Measurements from ENCODE around the gene CATSPER1.

The CATSPER1 gene

DNA sequence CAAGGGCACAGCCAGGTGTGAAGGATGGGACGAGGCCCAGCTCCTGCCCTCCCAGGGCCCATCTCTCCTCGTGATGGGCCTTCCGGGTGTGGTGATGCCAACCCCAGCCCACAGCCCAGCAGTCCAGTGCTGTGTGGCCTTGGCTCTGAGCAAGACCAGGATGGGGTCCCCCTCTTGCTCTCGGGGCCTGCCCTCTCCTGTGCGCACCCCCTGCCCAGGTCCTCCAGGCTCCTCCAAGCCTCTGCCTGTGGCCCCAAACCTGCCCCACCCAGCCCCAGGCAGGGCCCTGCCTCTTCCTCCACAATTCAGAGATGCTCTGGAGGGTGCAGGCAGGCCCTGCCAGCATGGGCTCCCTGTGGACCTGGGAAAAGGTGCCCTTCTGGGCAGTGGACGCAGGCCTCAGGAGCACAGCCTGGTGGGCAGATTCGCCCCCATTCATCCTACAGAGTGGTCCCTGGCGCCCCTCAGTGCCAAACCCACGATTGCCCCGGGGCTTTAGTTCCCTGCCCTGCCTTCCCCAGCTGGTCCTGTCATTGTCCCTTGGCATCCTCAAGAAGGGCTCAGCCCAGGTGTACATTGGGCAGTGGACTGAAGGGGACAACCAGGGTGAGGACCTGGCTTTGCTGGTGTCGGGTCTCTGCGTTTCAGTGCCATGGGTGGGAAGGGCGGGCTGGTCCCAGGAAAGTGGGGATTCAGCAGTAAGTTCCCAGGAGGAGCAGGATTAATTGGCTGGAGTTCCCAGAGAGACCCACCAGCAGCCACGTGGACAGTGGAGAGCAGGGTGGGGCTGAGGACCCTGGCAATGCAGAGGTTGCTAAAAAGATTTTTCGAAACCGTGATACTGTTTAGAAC lies 44.1 kb downstream of the CATSPER1 start:
- TF ChIP-seq, protein P1, sequence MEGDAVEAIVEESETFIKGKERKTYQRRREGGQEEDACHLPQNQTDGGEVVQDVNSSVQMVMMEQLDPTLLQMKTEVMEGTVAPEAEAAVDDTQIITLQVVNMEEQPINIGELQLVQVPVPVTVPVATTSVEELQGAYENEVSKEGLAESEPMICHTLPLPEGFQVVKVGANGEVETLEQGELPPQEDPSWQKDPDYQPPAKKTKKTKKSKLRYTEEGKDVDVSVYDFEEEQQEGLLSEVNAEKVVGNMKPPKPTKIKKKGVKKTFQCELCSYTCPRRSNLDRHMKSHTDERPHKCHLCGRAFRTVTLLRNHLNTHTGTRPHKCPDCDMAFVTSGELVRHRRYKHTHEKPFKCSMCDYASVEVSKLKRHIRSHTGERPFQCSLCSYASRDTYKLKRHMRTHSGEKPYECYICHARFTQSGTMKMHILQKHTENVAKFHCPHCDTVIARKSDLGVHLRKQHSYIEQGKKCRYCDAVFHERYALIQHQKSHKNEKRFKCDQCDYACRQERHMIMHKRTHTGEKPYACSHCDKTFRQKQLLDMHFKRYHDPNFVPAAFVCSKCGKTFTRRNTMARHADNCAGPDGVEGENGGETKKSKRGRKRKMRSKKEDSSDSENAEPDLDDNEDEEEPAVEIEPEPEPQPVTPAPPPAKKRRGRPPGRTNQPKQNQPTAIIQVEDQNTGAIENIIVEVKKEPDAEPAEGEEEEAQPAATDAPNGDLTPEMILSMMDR (IDR thresholded peaks at IDR 0.05; ENCODE audit: borderline replicate concordance, control extremely low read depth, extremely low read depth, insufficient read depth, missing control alignments) = no peak
- no peak for DNase-seq (ENCODE audit: low spot score)
- in situ Hi-C loops (cut with MboI; ENCODE audit: low sequenced_read_pairs, unreplicated experiment) = loop anchor here (25.0 kb wide), 1 partner anchor 270 kb away; the partner anchor contains the start of genes KAT5 and RNASEH2C

DNA sequence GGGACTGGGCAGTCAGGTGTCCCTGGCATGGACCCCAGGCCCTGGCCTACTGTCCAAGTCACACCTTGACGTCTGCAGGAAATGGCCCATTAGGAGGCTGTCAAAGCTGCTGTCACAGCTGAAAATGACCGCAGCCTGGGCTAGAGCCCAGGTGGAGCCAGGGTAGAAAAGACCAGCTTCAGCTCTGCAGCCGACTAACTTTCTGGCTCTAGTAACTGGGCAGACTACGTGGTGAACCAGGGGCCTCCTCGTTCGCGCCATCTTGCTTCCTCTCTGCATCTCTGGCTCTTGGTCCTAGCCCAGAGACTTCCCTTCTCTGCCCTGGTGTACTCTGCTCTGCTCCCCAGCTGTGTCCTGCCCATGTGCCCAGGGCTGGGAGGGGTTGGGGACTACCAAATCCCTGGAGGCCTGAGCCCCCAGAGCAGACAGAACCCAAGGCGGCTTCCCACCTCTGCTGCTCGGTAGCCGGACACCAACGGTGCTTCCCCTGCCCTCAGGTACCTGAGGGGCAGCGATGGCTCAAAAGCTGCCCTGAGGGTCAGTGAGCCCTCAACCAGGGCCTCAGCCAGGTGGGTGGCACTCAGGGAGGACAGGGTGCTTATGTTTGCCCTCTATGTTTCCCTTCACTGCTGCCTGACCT lies 45.1 kb downstream of the CATSPER1 start:
- TF ChIP-seq, protein P1 (IDR thresholded peaks at IDR 0.05; ENCODE audit: borderline replicate concordance, control extremely low read depth, extremely low read depth, insufficient read depth, missing control alignments) = no peak
- DNase-seq (ENCODE audit: low spot score) = no peak
- in situ Hi-C loops (cut with MboI; ENCODE audit: low sequenced_read_pairs, unreplicated experiment) = loop anchor here (25.0 kb wide), 1 partner anchor 269 kb away; the partner anchor contains the start of genes KAT5 and RNASEH2C

DNA sequence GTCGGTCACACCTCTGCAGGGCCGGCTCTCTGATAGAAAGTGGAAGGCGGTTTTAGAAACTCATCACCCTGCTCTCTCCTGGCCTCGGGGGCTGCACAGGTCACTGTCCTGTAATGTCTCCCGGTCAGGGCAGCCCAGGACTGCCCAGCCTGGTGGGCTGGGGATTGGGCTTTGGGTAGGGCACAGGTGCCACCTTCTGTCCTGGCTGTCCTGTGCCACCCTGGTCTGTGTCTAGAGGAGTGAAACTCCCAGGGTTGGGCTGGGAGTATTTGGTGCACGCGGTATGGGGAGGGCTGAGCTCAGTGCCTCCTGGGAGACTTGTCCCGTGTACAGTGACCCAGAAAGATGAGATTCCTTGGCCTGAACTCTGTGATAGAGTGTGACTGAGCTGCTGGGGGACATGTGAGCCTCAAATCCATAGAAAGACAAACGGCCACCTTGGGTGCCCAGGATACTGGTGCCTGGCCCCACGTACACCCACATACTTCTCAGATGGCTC lies 47.0 kb downstream of the CATSPER1 start:
- TF ChIP-seq, protein P1 (IDR thresholded peaks at IDR 0.05; ENCODE audit: borderline replicate concordance, control extremely low read depth, extremely low read depth, insufficient read depth, missing control alignments) = no peak
- no peak for DNase-seq (ENCODE audit: low spot score)
- in situ Hi-C loops (cut with MboI; ENCODE audit: low sequenced_read_pairs, unreplicated experiment) = loop anchor here (25.0 kb wide), 1 partner anchor 267 kb away; the partner anchor contains the start of genes KAT5 and RNASEH2C

DNA sequence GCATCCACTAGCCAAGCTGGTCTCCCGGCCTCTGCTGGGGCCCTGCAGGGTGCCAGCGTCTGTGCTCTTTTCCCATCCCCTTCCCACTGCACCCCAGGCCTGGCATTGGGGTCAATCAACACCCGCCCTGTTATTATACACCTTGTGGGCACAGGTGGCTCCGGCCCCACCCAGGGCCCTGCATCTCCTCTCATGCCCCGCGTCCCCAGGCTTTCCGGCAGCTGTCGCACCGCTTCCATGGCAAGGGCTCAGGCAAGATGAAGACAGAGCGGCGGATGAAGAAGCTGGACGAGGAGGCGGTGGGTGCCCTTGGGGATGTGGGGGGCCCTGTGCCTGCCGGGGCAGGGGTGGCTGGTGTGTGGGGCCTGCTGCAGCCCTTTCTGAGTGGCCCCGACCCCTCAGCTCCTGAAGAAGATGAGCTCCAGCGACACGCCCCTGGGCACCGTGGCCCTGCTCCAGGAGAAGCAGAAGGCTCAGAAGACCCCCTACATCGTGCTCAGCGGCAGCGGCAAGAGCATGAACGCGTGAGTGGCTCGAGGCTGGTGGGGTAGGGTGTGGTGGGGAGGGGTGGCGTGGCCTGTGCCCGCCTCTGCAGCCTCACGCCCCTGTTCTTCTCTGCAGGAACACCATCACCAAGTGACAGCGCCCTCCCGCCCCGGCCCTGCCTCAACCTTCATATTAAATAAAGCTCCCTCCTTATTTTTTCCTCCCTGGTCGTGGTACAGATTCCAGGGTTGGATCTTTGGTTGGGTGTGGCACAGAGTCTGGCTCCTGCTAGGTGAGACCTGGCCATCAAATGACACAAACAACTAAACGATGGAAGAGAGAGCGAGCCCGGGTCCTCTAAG lies 47.7 kb downstream of the CATSPER1 start:
- DNase-seq (ENCODE audit: low spot score) = no peak
- in situ Hi-C loops (cut with MboI; ENCODE audit: low sequenced_read_pairs, unreplicated experiment) = loop anchor here (25.0 kb wide), 1 partner anchor 266 kb away; the partner anchor contains the start of genes KAT5 and RNASEH2C
- TF ChIP-seq, protein P1 (IDR thresholded peaks at IDR 0.05; ENCODE audit: borderline replicate concordance, control extremely low read depth, extremely low read depth, insufficient read depth, missing control alignments) = no peak

DNA sequence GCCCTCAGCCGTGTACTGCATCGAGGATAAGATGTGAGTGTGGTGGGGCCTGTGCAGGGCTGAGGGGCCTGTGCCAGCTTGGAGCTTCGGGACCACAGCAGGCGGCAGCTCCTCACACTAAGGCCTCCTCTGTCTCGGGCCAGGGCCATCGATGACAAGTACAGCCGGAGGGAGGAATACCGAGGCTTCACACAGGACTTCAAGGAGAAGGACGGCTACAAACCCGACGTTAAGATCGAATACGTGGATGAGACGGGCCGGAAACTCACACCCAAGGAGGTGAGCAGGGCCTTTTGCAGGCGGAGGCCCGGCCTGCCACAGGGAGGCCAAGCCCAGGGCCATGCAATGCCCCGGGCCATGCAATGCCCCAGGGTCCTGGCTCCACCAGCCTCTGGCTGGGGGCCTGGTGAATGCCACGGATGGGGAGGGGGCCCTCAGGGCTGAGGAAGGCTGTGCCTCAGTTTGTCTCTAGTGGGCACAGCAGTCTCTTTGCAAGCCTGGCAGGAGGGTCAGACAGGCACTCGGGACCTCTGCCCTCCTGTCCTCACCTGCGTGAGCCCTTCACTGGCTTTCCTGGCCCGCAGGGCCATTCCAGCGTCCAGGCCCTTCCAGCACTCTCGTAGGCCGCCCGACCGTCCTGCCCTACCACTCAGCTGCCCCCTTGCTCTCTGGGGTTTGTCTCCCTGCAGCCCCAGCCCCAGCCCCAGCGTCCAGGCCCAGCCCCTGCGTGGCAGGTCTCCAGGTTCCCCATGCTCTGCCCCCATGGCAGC lies 48.5 kb downstream of the CATSPER1 start:
- no peak for DNase-seq (ENCODE audit: low spot score)
- TF ChIP-seq, protein P1 (IDR thresholded peaks at IDR 0.05; ENCODE audit: borderline replicate concordance, control extremely low read depth, extremely low read depth, insufficient read depth, missing control alignments) = no peak
- in situ Hi-C loops (cut with MboI; ENCODE audit: low sequenced_read_pairs, unreplicated experiment) = loop anchor here (25.0 kb wide), 1 partner anchor 266 kb away; the partner anchor contains the start of genes KAT5 and RNASEH2C

Data from GM13976 (cell line).